ENCODE results near the gene TBC1D16. TPM values are rescaled to one million over a fixed set of nuclear protein-coding genes. Genes with fewer than 3 reads are reported as not detected.

Gene TBC1D16
- total and polyA plus RNA-seq, 2 experiments from 2014 or later = 13.0 to 30.3 TPM

DNA sequence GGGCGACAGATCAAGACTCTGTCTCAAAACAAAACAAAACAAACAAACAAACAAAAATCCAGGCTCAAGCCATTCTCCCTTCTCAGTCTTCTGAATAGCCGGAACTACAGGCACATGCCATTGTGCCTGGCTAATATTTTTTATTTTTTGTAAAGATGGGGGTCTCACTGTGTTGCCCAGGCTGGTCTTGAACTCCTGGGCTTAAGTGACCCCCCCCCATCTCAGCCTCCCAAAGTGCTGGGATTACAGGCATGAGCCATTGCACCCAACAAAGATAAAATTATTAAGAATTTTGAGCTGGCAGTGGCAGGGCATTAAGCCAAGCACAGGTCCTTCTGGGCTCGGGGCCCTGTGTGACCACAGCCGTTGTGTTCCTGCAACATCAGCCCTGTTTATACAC is 126.6 kb downstream of the TBC1D16 start:
- Histone ChIP-seq H3K4me3 (no peak overlapping the region), H3K27ac (no peak overlapping the region), H3K36me3 (no peaks in the 10 kb centered on the region), H3K9me3 (ENCODE audit: low read depth) (no peaks in the 10 kb centered on the region), H3K27me3 (no peaks in the 10 kb centered on the region), H3K4me1 (ENCODE audit: low read depth) (no peaks in the 10 kb centered on the region)
- no peak for DNase-seq (ENCODE audit: low read depth in 1 of 2, low spot score in 1 of 2)
- TF ChIP-seq, protein P1, sequence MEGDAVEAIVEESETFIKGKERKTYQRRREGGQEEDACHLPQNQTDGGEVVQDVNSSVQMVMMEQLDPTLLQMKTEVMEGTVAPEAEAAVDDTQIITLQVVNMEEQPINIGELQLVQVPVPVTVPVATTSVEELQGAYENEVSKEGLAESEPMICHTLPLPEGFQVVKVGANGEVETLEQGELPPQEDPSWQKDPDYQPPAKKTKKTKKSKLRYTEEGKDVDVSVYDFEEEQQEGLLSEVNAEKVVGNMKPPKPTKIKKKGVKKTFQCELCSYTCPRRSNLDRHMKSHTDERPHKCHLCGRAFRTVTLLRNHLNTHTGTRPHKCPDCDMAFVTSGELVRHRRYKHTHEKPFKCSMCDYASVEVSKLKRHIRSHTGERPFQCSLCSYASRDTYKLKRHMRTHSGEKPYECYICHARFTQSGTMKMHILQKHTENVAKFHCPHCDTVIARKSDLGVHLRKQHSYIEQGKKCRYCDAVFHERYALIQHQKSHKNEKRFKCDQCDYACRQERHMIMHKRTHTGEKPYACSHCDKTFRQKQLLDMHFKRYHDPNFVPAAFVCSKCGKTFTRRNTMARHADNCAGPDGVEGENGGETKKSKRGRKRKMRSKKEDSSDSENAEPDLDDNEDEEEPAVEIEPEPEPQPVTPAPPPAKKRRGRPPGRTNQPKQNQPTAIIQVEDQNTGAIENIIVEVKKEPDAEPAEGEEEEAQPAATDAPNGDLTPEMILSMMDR (IDR thresholded peaks at IDR 0.05; ENCODE audit: low read depth, low read length) = no peak

DNA sequence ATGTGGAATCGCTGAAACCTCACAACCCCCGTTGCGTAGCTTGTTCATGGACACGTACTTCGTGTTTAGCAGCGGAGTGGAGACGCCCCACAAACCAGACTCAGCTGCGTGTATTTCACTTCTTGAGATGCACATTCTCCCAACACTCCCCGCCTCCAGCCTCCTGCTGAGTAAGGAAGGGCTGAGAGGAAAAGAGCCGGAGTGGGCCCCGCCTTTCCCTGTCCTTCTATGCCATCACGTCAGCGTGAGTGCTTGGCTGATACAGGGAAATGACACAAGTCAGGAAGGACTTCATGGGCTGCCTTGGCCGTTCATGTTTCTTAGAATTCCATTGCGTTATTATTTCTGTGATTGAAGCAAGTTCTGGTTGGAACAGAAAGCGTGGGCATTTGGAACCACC is 127.8 kb downstream of the TBC1D16 start:
- Histone ChIP-seq H3K36me3 (no peaks in the 10 kb centered on the region), H3K9me3 (ENCODE audit: low read depth) (no peaks in the 10 kb centered on the region), H3K27me3 (no peaks in the 10 kb centered on the region), H3K4me3 (no peak overlapping the region), H3K27ac (no peak overlapping the region), H3K4me1 (ENCODE audit: low read depth) (no peaks in the 10 kb centered on the region)
- TF ChIP-seq, protein P1 (IDR thresholded peaks at IDR 0.05; ENCODE audit: low read depth, low read length) = no peak
- DNase-seq (ENCODE audit: low read depth in 1 of 2, low spot score in 1 of 2) = peak in 1 of 2 donors; percentile 32

DNA sequence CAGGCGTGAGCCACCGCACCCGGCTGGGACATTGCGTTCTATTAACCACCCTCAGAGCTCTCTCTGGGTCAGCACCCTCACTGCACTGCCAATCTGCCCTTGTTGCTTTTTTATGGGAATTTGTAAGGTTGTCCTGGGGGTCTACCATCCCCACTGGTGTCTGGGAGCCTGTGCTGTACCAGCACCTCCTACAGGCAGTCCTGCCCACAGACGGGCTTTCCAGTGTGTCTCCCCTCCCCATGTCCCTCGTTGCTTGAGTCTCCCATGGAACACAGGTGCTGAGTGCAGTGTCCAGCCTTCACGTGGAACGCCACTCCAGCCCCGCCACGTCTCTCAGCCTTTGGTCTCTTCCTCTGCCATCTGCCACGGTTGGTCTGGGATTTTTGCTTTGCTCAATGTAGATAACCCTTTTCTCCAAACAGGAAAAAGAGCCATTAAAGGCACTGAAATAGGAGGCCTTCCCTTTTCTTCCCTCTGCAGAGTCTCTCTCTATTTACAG is 128.4 kb downstream of the TBC1D16 start:
- Histone ChIP-seq H3K4me3 (no peak overlapping the region), H3K27me3 (no peaks in the 10 kb centered on the region), H3K4me1 (ENCODE audit: low read depth) (no peaks in the 10 kb centered on the region), H3K27ac (no peak overlapping the region), H3K36me3 (no peaks in the 10 kb centered on the region), H3K9me3 (ENCODE audit: low read depth) (no peaks in the 10 kb centered on the region)
- no peak for DNase-seq (ENCODE audit: low read depth in 1 of 2, low spot score in 1 of 2)
- TF ChIP-seq, protein P1 (IDR thresholded peaks at IDR 0.05; ENCODE audit: low read depth, low read length) = no peak

DNA sequence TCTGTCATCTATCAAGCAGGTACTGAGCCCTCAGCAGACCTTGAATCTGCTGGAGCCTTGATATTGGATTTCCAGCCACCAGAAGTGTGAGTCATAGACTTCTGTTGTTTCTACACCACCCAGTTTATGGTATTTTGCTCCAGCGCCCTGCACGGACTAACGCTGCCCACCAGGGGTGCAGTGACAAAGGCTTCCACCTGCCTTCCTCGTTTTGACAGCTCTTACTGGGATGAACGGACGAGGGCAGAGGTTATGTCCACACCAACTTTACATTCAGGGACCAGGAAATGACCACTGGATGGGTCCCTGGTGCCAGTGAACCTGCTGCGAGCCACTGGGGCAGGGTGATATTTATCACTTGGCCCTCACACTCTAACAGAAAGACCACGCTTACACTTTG is 129.8 kb downstream of the TBC1D16 start:
- Histone ChIP-seq H3K36me3 (no peaks in the 10 kb centered on the region), H3K27ac (no peak overlapping the region), H3K4me3 (no peak overlapping the region), H3K27me3 (peaks cover 10% of the 10 kb centered on the region), H3K9me3 (ENCODE audit: low read depth) (no peaks in the 10 kb centered on the region), H3K4me1 (ENCODE audit: low read depth) (no peaks in the 10 kb centered on the region)
- DNase-seq (ENCODE audit: low read depth in 1 of 2, low spot score in 1 of 2) = no peak
- TF ChIP-seq, protein P1 (IDR thresholded peaks at IDR 0.05; ENCODE audit: low read depth, low read length) = no peak

DNA sequence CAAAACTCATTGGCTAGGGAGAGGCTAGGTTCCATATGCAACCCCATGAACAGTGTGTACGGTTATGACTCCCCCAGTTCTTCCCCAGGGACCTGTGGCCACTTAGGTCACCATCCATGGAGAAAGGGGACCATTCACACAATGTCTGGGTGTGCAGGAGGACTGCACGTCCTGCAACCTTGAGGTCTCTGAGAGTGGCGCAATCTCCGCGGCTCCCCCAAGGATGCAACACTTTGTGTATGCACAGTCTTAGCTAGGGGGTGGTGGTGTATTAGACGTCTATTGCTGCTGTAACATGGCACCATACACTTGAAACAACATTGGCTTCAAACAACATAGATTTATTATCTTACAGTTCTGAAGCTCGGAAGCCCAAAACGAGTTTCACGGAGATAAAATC is 130.8 kb downstream of the TBC1D16 start:
- no peaks in the 10 kb centered on the region for H3K36me3 ChIP-seq
- H3K9me3 ChIP-seq (ENCODE audit: low read depth) = no peaks in the 10 kb centered on the region
- no peaks in the 10 kb centered on the region for H3K4me1 ChIP-seq (ENCODE audit: low read depth)
- no peak for DNase-seq (ENCODE audit: low read depth in 1 of 2, low spot score in 1 of 2)
- peaks cover 10% of the 10 kb centered on the region for H3K27me3 ChIP-seq
- TF ChIP-seq, protein P1 (IDR thresholded peaks at IDR 0.05; ENCODE audit: low read depth, low read length) = no peak
- no peak overlapping the region for H3K4me3 ChIP-seq
- no peak overlapping the region for H3K27ac ChIP-seq

Data from cardiac muscle cell (in vitro differentiated cells and primary cell).